ENCODE measurements around the gene PUM2. TPM values are rescaled to one million over a fixed set of nuclear protein-coding genes. Genes with fewer than 3 reads are reported as not detected.

Gene PUM2
- total RNA-seq, 1 experiment from 2014 or later, result 117 TPM

GRCh38 chr2:20397811-20398447, 47.3 kb upstream of the PUM2 start:
- Histone ChIP-seq H3K9me3 (no peaks in the 10 kb centered on the region), H3K36me3 (ENCODE audit: control insufficient read depth, insufficient read depth, low read length) (no peaks in the 10 kb centered on the region), H3K4me1 (no peaks in the 10 kb centered on the region), H3K4me3 (ENCODE audit: low read depth, low read length) (no peak overlapping the region), H3K27me3 (replicated peaks; ENCODE audit: control insufficient read depth, insufficient read depth, low read length) (no peaks in the 10 kb centered on the region)
- Mint-ChIP-seq H3K4me3 (ENCODE audit: unreplicated experiment) (no peak overlapping the region), H3K4me1 (ENCODE audit: low read depth, unreplicated experiment) (no peaks in the 10 kb centered on the region), H3K36me3 (ENCODE audit: insufficient read depth, unreplicated experiment) (no peaks in the 10 kb centered on the region), H3K27ac (ENCODE audit: unreplicated experiment) (no peak overlapping the region), H3K27me3 (ENCODE audit: insufficient read depth, unreplicated experiment) (no peaks in the 10 kb centered on the region), H3K9me3 (ENCODE audit: unreplicated experiment) (no peaks in the 10 kb centered on the region)
- CTCF ChIA-PET, result no interaction called here
- no peak for DNase-seq
- POLR2A ChIA-PET, result no interaction called here
- intact Hi-C loops (cut with micrococcal nuclease; ENCODE audit: unreplicated experiment), result loop anchor here (2.0 kb wide), 1 partner anchor 49 kb away; the partner anchor contains the start of gene RHOB
- BruUV-seq (replicated peaks), result no TSS peak
- TF ChIP-seq CTCF (IDR thresholded peaks at IDR 0.05; ENCODE audit: insufficient read depth in 1 of 2, low read depth in 1 of 2, low read length in 1 of 2, severe bottlenecking in 1 of 2, unreplicated experiment in 1 of 2), result no peak

GRCh38 chr2:20396356-20397000, 45.8 kb upstream of the PUM2 start:
- no peak overlapping the region for H3K4me3 ChIP-seq (ENCODE audit: low read depth, low read length)
- Mint-ChIP-seq H3K4me1 (ENCODE audit: low read depth, unreplicated experiment) (no peaks in the 10 kb centered on the region), H3K4me3 (ENCODE audit: unreplicated experiment) (no peak overlapping the region), H3K27ac (ENCODE audit: unreplicated experiment) (no peak overlapping the region), H3K9me3 (ENCODE audit: unreplicated experiment) (no peaks in the 10 kb centered on the region), H3K27me3 (ENCODE audit: insufficient read depth, unreplicated experiment) (no peaks in the 10 kb centered on the region), H3K36me3 (ENCODE audit: insufficient read depth, unreplicated experiment) (no peaks in the 10 kb centered on the region)
- ChIA-PET CTCF (interaction anchor here (0.5 to 2.1 kb wide), 14 partner anchors 8 to 280 kb away, joined by 3 to 24 read pairs (median 4); partner anchors contain the start of genes HS1BP3 and RHOB), POLR2A (interaction anchor here (1.1 kb wide), 1 partner anchor 50 kb away, joined by 4 read pairs; the partner anchor contains the start of gene RHOB)
- no peak for DNase-seq
- no peaks in the 10 kb centered on the region for H3K4me1 ChIP-seq
- no peaks in the 10 kb centered on the region for H3K36me3 ChIP-seq (ENCODE audit: control insufficient read depth, insufficient read depth, low read length)
- no TSS peak for BruUV-seq (replicated peaks)
- intact Hi-C loops (cut with micrococcal nuclease; ENCODE audit: unreplicated experiment), result loop anchor here (1.0 to 2.0 kb wide), 3 partner anchors 50 to 255 kb away; partner anchors contain the start of genes HS1BP3 and RHOB
- H3K27me3 ChIP-seq (replicated peaks; ENCODE audit: control insufficient read depth, insufficient read depth, low read length), result no peaks in the 10 kb centered on the region
- no peak for TF ChIP-seq CTCF (IDR thresholded peaks at IDR 0.05; ENCODE audit: insufficient read depth in 1 of 2, low read depth in 1 of 2, low read length in 1 of 2, severe bottlenecking in 1 of 2, unreplicated experiment in 1 of 2)
- H3K9me3 ChIP-seq, result no peaks in the 10 kb centered on the region

GRCh38 chr2:20393986-20394385, 43.3 kb upstream of the PUM2 start:
- BruUV-seq (replicated peaks), result no TSS peak
- Mint-ChIP-seq H3K27ac (ENCODE audit: unreplicated experiment) (no peak overlapping the region), H3K36me3 (ENCODE audit: insufficient read depth, unreplicated experiment) (no peaks in the 10 kb centered on the region)

More at GRCh38 chr2:20393986-20394385, 43.3 kb upstream of the PUM2 start:
- Mint-ChIP-seq H3K4me3 (ENCODE audit: unreplicated experiment) (no peak overlapping the region), H3K4me1 (ENCODE audit: low read depth, unreplicated experiment) (no peaks in the 10 kb centered on the region), H3K9me3 (ENCODE audit: unreplicated experiment) (no peaks in the 10 kb centered on the region), H3K27me3 (ENCODE audit: insufficient read depth, unreplicated experiment) (no peaks in the 10 kb centered on the region)
- Histone ChIP-seq H3K4me3 (ENCODE audit: low read depth, low read length) (no peak overlapping the region), H3K4me1 (no peaks in the 10 kb centered on the region), H3K36me3 (ENCODE audit: control insufficient read depth, insufficient read depth, low read length) (no peaks in the 10 kb centered on the region), H3K9me3 (no peaks in the 10 kb centered on the region), H3K27me3 (replicated peaks; ENCODE audit: control insufficient read depth, insufficient read depth, low read length) (no peaks in the 10 kb centered on the region)
- CTCF ChIA-PET, result interaction anchor here (0.7 kb wide), 1 partner anchor 428 kb away, joined by 3 read pairs; no protein-coding TSS in a partner anchor
- no peak for DNase-seq
- TF ChIP-seq CTCF (IDR thresholded peaks at IDR 0.05; ENCODE audit: insufficient read depth in 1 of 2, low read depth in 1 of 2, low read length in 1 of 2, severe bottlenecking in 1 of 2, unreplicated experiment in 1 of 2), result no peak
- intact Hi-C loops (cut with micrococcal nuclease; ENCODE audit: unreplicated experiment), result no loop called here
- POLR2A ChIA-PET, result no interaction called here

Measured in Caco-2 (cell line).